A673 (cell line): ENCODE data around the gene SUN5. TPM values are rescaled to one million over a fixed set of nuclear protein-coding genes. Genes with fewer than 3 reads are reported as not detected.

Source experiments
- BruUV-seq: library from RNA; stranded (reverse); fragments of 400-500 nt; replicated peaks from 2 replicates; lab custom pipeline; 2021; lab: Mats Ljungman, UMichigan
- CTCF ChIA-PET: fragments of 300-600 bp; sonication (Branson Sonifier 250); formaldehyde crosslinking; loops from one replicate; lab custom pipeline; 2022; ENCODE audit warnings: antibody characterized with exemption; lab: Charles Lee
- POLR2A ChIA-PET: fragments of 300-600 bp; sonication (Branson Sonifier 250); formaldehyde crosslinking; loops from one replicate; lab custom pipeline; 2022; ENCODE audit warnings: antibody characterized with exemption; ENCODE audit not compliant: low non-redundant PET; lab: Charles Lee
- DNase-seq: peaks from one replicate; pipeline ENCODE4 v3.0.0-alpha.2; 2015; ENCODE audit warnings: low spot score
- H3K27ac ChIP-seq: fragments of 200-600 bp; sonication (generic); 2 replicates; pipeline ENCODE4 v1.5.1; 2016; ENCODE audit warnings: mixed run types, low read depth, mild to moderate bottlenecking, mixed read lengths, antibody characterized with exemption, low read length; ENCODE audit not compliant: poor library complexity, severe bottlenecking
- H3K27me3 ChIP-seq: fragments of 200-600 bp; sonication (generic); replicated peaks from 2 replicates; pipeline ENCODE4 v1.6.1; 2017; ENCODE audit warnings: mixed run types, low read depth, mild to moderate bottlenecking, mixed read lengths, antibody characterized with exemption, low read length; ENCODE audit not compliant: insufficient read depth, poor library complexity
- H3K36me3 ChIP-seq: fragments of 200-600 bp; sonication (generic); 2 replicates; pipeline ENCODE4 v1.6.1; 2016; ENCODE audit warnings: mixed run types, mild to moderate bottlenecking, mixed read lengths, antibody characterized with exemption, low read length; ENCODE audit not compliant: insufficient read depth, poor library complexity, severe bottlenecking
- H3K4me1 ChIP-seq: fragments of 200-600 bp; sonication (generic); 2 replicates; pipeline ENCODE4 v1.6.1; 2017; ENCODE audit warnings: mixed run types, mild to moderate bottlenecking, mixed read lengths, antibody characterized with exemption, low read length; ENCODE audit not compliant: insufficient read depth, poor library complexity, severe bottlenecking
- H3K4me3 ChIP-seq: fragments of 200-600 bp; sonication (generic); 2 replicates; pipeline ENCODE4 v1.5.1; 2016; ENCODE audit warnings: low read depth, mixed run types, mild to moderate bottlenecking, mixed read lengths, low read length; ENCODE audit not compliant: poor library complexity, severe bottlenecking
- H3K9me3 ChIP-seq: fragments of 200-600 bp; sonication (generic); 2 replicates; pipeline ENCODE4 v1.6.1; 2016; ENCODE audit warnings: mixed run types, low read depth, mild to moderate bottlenecking, mixed read lengths, antibody characterized with exemption, low read length; ENCODE audit not compliant: poor library complexity, severe bottlenecking
- EZH2 ChIP-seq: fragments of 200-600 bp; sonication (generic); IDR thresholded peaks from 2 replicates; pipeline ENCODE4 v1.6.1; 2017; ENCODE audit warnings: borderline replicate concordance, low read depth, mild to moderate bottlenecking, mixed read lengths, antibody characterized with exemption, low read length; ENCODE audit not compliant: poor library complexity, severe bottlenecking
- intact Hi-C: fragments of 100-400 bp; cut with micrococcal nuclease; formaldehyde crosslinking; loops from one replicate; pipeline ENCODE4 v1.10.0; 2022; ENCODE audit not compliant: unreplicated experiment
- total RNA-seq: library from RNA; stranded (reverse); gene quantifications from 2 replicates; pipeline ENCODE4 v1.2.3, GENCODE V29; 2021
- TF ChIP-seq, protein P1 (sequence below): fragments of 300-800, 200-600 bp; sonication (generic); conservative IDR thresholded peaks from 2 replicates; pipeline ENCODE4 v1.5.1; 2017; ENCODE audit warnings: low read depth, mild to moderate bottlenecking, antibody characterized with exemption, low read length, moderate library complexity, mixed read lengths

Gene SUN5
- total RNA-seq, 1 experiment from 2014 or later: not detected

DNA sequence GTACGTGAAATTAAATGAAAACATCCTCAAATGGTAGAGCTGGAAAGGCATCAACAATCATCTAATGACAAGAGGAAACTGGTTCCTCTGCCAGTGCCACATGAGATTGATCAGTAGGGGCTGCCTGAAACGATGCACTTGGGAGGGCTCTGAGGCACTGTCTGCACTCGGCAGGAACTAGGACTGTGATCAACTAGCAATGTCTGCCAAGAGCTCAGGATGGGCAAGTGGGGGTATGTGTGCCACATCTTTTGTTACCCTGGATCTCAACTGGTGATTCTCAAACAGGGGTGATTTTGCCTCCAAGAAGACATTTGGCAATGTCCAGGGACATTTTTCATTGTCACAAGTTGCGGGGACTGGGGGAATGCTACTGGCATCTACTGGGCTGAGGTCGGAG lies 29.1 kb upstream of the SUN5 start:
- no peak for DNase-seq
- CTCF ChIA-PET: no interaction called here
- Histone ChIP-seq H3K9me3 (no peaks in the 10 kb centered on the region), H3K36me3 (no peaks in the 10 kb centered on the region), H3K27ac (no peak overlapping the region), H3K27me3 (peaks cover 5% of the 10 kb centered on the region), H3K4me3 (no peak overlapping the region), H3K4me1 (no peaks in the 10 kb centered on the region)
- TF ChIP-seq, protein P1, sequence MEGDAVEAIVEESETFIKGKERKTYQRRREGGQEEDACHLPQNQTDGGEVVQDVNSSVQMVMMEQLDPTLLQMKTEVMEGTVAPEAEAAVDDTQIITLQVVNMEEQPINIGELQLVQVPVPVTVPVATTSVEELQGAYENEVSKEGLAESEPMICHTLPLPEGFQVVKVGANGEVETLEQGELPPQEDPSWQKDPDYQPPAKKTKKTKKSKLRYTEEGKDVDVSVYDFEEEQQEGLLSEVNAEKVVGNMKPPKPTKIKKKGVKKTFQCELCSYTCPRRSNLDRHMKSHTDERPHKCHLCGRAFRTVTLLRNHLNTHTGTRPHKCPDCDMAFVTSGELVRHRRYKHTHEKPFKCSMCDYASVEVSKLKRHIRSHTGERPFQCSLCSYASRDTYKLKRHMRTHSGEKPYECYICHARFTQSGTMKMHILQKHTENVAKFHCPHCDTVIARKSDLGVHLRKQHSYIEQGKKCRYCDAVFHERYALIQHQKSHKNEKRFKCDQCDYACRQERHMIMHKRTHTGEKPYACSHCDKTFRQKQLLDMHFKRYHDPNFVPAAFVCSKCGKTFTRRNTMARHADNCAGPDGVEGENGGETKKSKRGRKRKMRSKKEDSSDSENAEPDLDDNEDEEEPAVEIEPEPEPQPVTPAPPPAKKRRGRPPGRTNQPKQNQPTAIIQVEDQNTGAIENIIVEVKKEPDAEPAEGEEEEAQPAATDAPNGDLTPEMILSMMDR: no peak
- no peak for TF ChIP-seq EZH2
- POLR2A ChIA-PET: no interaction called here
- BruUV-seq: no TSS peak
- intact Hi-C loops: no loop called here

DNA sequence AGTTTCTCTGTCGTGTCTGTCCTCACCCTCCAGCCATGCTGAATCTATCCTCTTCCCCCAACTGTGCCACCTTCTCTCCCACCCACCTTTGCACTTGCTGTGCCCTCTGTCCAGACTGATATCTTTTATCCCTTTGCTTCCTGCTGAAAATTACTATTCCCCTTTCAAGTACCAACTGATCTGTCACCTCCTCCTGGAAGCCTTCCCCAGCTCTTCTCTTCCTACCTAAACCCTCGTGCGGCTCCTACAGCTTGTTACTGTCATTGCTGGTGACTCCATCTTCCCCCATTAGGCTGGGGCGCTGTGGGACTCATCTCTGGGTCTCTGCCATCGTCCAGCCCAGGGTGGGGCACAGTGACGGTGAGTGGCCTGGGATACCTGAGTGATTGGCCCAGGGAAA lies 28.3 kb upstream of the SUN5 start:
- Histone ChIP-seq H3K4me1 (no peaks in the 10 kb centered on the region), H3K36me3 (no peaks in the 10 kb centered on the region), H3K9me3 (no peaks in the 10 kb centered on the region), H3K4me3 (no peak overlapping the region), H3K27me3 (peaks cover 5% of the 10 kb centered on the region), H3K27ac (no peak overlapping the region)
- no peak for DNase-seq
- ChIA-PET POLR2A (no interaction called here), CTCF (no interaction called here)
- TF ChIP-seq, protein P1: no peak
- no peak for TF ChIP-seq EZH2
- BruUV-seq: no TSS peak
- intact Hi-C loops: no loop called here

DNA sequence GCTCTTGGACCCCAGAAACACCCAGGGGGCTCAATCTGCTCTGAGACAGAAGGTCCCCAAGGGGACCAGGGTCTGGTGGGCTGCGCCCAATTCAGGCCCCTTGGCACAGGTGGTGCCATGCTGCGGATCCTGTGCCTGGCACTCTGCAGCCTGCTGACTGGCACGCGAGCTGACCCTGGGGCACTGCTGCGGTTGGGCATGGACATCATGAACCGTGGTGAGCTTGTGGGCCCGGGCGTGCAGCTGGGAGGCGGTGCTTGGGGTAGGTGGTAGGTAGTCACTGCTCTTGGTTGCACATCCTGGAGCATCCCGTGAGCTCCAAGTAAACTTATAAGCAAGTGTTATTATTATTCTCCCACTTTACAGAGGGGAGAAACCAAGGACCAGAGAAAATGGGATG lies 27.3 kb upstream of the SUN5 start, which contains the start of gene BPIFB6:
Gene BPIFB6, plus strand, starts transcription at position 118 of the 400 bp plus-strand sequence. Its CDS starts 0 bp downstream, at position 118.
- TF ChIP-seq, protein P1: no peak
- no peak for TF ChIP-seq EZH2
- POLR2A ChIA-PET: no interaction called here
- CTCF ChIA-PET: no interaction called here
- Histone ChIP-seq H3K36me3 (no peaks in the 10 kb centered on the region), H3K4me3 (no peak within 1 kb of the TSS), H3K27ac (no peak within 1 kb of the TSS), H3K27me3 (peaks cover 5% of the 10 kb centered on the region), H3K4me1 (no peaks in the 10 kb centered on the region), H3K9me3 (no peaks in the 10 kb centered on the region)
- DNase-seq: no peak
- intact Hi-C loops: no loop called here
- no TSS peak for BruUV-seq
